KMS-11 (cell line): ENCODE results near the gene SMARCA5.

Source experiments
- H2AFZ ChIP-seq: fragments of 200-600 bp; sonication (generic); 2 replicates; pipeline ENCODE4 v1.6.1; 2016; ENCODE audit warnings: antibody characterized with exemption, mixed run types, low read depth
- H3K27ac ChIP-seq: fragments of 200-600 bp; sonication (generic); 2 replicates; pipeline ENCODE4 v1.6.1; 2016; ENCODE audit warnings: mild to moderate bottlenecking, mixed run types
- H3K27me3 ChIP-seq: fragments of 200-600 bp; sonication (generic); 2 replicates; pipeline ENCODE4 v1.6.1; 2017; ENCODE audit warnings: mild to moderate bottlenecking, low read depth, mixed run types, moderate library complexity; ENCODE audit not compliant: insufficient read depth
- H3K36me3 ChIP-seq: fragments of 200-600 bp; sonication (generic); 2 replicates; pipeline ENCODE4 v1.6.1; 2017; ENCODE audit warnings: mild to moderate bottlenecking, mixed run types; ENCODE audit not compliant: insufficient read depth
- H3K4me1 ChIP-seq: fragments of 200-600 bp; sonication (generic); 2 replicates; pipeline ENCODE4 v1.6.1; 2016; ENCODE audit warnings: mild to moderate bottlenecking, low read depth, mixed run types; ENCODE audit not compliant: poor library complexity, severe bottlenecking
- H3K4me2 ChIP-seq: fragments of 200-600 bp; sonication (generic); 2 replicates; pipeline ENCODE4 v1.7.0; 2016; ENCODE audit warnings: mild to moderate bottlenecking, mixed run types
- H3K4me3 ChIP-seq: fragments of 200-600 bp; sonication (generic); IDR thresholded peaks from 2 replicates; pipeline ENCODE4 v1.6.1; 2017; ENCODE audit warnings: low read depth, low read length, mixed read lengths; ENCODE audit not compliant: insufficient read depth
- H3K79me2 ChIP-seq: fragments of 200-600 bp; sonication (generic); 2 replicates; pipeline ENCODE4 v1.6.1; 2016; ENCODE audit warnings: low read depth, mixed run types; ENCODE audit not compliant: insufficient read depth
- H3K9ac ChIP-seq: fragments of 200-600 bp; sonication (generic); 2 replicates; pipeline ENCODE4 v1.6.1; 2016; ENCODE audit warnings: mild to moderate bottlenecking, mixed run types
- H4K20me1 ChIP-seq: fragments of 200-600 bp; sonication (generic); 2 replicates; pipeline ENCODE4 v1.6.1; 2016; ENCODE audit warnings: mild to moderate bottlenecking, mixed run types; ENCODE audit not compliant: insufficient read depth
- TF ChIP-seq, protein P1 (sequence below): fragments of 200-600 bp; sonication (generic); conservative IDR thresholded peaks from 2 replicates; pipeline ENCODE4 v1.6.1; 2017; ENCODE audit warnings: low read depth, mild to moderate bottlenecking, antibody characterized with exemption, low read length, moderate library complexity, mixed read lengths

The SMARCA5 gene

DNA sequence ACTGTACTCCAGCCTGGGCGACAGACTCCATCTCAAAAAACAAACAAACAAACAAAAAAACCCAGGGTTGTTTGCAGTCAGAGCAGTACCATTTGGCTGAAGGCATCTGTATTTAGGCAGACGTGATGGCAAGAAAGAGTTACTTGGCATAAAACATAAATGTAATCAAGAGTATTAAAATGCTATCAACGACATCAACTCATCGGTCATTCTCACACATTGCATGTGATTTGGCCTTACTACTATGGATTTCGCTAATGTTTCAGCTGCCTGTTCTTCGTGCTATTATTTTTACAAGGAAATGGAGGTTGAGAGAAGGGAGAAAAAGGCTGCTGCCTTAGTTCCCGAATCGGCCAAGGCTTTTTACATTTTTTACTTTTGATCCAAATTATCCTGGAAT is 15.5 kb upstream of the SMARCA5 start:
- H3K27me3 ChIP-seq, result no peaks in the 10 kb centered on the region
- H3K27ac ChIP-seq, result no peak overlapping the region
- H3K9ac ChIP-seq, result no peak overlapping the region
- H3K4me1 ChIP-seq, result no peaks in the 10 kb centered on the region
- H3K4me3 ChIP-seq, result no peak overlapping the region
- H2AFZ ChIP-seq, result no peak overlapping the region
- H4K20me1 ChIP-seq, result no peaks in the 10 kb centered on the region
- TF ChIP-seq, protein P1, sequence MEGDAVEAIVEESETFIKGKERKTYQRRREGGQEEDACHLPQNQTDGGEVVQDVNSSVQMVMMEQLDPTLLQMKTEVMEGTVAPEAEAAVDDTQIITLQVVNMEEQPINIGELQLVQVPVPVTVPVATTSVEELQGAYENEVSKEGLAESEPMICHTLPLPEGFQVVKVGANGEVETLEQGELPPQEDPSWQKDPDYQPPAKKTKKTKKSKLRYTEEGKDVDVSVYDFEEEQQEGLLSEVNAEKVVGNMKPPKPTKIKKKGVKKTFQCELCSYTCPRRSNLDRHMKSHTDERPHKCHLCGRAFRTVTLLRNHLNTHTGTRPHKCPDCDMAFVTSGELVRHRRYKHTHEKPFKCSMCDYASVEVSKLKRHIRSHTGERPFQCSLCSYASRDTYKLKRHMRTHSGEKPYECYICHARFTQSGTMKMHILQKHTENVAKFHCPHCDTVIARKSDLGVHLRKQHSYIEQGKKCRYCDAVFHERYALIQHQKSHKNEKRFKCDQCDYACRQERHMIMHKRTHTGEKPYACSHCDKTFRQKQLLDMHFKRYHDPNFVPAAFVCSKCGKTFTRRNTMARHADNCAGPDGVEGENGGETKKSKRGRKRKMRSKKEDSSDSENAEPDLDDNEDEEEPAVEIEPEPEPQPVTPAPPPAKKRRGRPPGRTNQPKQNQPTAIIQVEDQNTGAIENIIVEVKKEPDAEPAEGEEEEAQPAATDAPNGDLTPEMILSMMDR, result no peak
- no peak overlapping the region for H3K4me2 ChIP-seq
- no peaks in the 10 kb centered on the region for H3K79me2 ChIP-seq
- H3K36me3 ChIP-seq, result no peaks in the 10 kb centered on the region

DNA sequence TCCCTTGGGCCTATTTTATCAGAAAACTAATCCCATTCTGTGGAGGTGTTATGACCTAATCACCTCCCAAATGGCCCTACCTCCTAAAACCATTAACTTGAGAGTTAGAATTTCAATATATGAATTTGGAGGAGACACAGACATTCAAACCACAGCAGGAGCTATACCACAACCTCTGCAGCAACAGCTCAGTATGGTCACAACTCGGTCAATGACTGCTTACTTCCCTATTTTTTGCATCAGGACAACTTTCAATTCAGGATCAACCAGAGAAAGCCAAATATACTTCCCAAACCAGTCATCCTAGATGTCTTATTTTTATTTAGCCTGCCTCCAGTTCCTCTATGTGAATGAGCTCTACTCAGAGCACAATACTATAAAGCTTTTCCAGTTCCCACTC is 11.3 kb upstream of the SMARCA5 start:
- Histone ChIP-seq H3K36me3 (no peaks in the 10 kb centered on the region), H3K9ac (no peak overlapping the region), H2AFZ (no peak overlapping the region), H3K4me3 (no peak overlapping the region), H4K20me1 (no peaks in the 10 kb centered on the region), H3K79me2 (no peaks in the 10 kb centered on the region), H3K4me1 (no peaks in the 10 kb centered on the region), H3K27ac (no peak overlapping the region), H3K27me3 (no peaks in the 10 kb centered on the region), H3K4me2 (no peak overlapping the region)
- TF ChIP-seq, protein P1, result no peak

DNA sequence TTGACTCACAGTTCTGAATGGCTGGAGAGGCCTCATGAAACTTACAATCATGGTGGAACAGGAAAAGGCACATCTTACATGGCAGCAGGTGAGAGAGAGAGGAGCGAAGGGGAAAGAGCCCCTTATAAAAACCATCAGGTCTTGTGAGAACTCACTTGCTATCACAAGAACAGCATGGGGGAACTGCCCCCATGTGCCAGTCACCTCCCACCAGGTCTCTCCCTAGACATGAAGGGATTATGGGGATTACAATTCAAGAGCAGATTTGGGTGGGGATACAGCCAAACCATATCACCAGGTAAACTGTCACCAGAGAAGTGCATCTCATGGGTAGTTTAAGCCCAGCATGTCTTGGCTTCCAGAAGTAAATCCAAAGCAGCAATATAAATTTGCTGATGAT is 7.5 kb upstream of the SMARCA5 start:
- Histone ChIP-seq H3K79me2 (no peaks in the 10 kb centered on the region), H3K4me2 (no peak overlapping the region), H3K4me3 (no peak overlapping the region), H3K4me1 (no peaks in the 10 kb centered on the region), H2AFZ (no peak overlapping the region), H3K9ac (no peak overlapping the region), H3K36me3 (no peaks in the 10 kb centered on the region), H4K20me1 (no peaks in the 10 kb centered on the region), H3K27me3 (no peaks in the 10 kb centered on the region), H3K27ac (no peak overlapping the region)
- TF ChIP-seq, protein P1, result no peak

DNA sequence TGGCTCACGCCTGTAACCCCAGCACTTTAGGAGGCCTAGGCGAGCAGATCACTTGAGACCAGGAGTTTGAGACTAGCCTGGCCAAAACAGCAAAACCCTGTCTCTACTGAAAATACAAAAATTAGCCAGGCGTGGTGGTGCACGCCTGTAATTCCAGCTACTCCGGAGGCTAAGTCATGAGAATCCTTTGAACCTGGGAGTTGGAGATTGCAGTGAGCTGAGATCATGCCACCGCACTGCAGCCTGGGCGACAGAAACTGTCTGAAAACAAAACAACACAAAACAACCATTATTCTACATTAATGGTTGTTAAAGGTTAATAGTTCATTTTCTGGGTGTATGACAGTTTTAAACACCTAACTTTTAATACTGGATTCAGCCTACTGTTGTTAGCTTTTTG is 1.6 kb upstream of the SMARCA5 start:
- no peaks in the 10 kb centered on the region for H3K27me3 ChIP-seq
- H3K4me2 ChIP-seq, result no peak overlapping the region; the same call in 1 of the 2 replicates
- H3K4me3 ChIP-seq, result no peak overlapping the region
- peaks cover 7% of the 10 kb centered on the region; the same call in 1 of the 2 replicates for H4K20me1 ChIP-seq
- no peak overlapping the region for H3K27ac ChIP-seq
- peaks cover 31% of the 10 kb centered on the region for H3K79me2 ChIP-seq
- H3K9ac ChIP-seq, result no peak overlapping the region
- TF ChIP-seq, protein P1, result no peak
- H2AFZ ChIP-seq, result no peak overlapping the region
- no peaks in the 10 kb centered on the region for H3K36me3 ChIP-seq
- H3K4me1 ChIP-seq, result peaks cover 25% of the 10 kb centered on the region
